ENCODE data around the gene FAM120AOS. TPM values are rescaled to one million over a fixed set of nuclear protein-coding genes. Genes with fewer than 3 reads are reported as not detected.
"Not testable (repeated sequence)": the region's sequence is repeated elsewhere in the genome, so short reads cannot be mapped to it uniquely, and the experiment has no call there.

Gene FAM120AOS
- total RNA-seq, 1 donor from 2014 or later = 27.9 TPM

DNA sequence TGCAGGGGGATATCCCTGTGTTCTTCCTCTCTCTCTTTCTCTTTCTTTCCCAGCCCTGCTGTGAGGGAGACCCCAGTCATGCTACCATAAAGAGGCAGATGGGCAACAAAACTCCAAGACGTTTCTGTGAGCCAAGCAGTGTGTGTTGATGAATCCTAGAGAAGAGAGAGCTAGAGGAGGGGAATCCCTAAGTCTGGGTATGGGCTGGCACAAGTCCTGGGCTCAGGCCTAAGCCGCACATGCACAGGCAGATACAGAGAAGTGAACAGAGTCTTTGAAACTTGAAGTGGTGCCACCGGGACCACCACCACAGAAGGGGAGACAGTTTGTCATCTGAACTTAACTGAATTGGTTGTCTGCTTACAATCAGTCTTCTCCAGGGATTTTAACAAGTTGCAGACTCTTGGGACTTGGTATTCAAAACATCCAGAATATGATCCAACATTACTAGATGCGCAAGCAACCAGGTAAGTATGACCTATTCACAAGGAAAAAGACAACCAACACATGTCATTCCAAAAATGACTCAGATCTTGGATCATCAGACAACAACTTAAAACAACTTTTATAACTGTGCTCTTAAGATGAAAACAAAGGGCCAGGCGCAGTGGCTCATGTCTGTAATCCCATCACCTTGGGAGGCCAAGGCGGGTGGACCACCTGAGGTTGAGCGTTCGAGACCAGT, 12.3 kb downstream of the FAM120AOS start:
- DNase-seq (ENCODE audit: extremely low read depth, low read depth, low spot score) = no peak

GRCh38 chr9:93439301-93439700, 14.1 kb downstream of the FAM120AOS start:
- not testable (repeated sequence) for DNase-seq (ENCODE audit: extremely low read depth, low read depth, low spot score)

DNA sequence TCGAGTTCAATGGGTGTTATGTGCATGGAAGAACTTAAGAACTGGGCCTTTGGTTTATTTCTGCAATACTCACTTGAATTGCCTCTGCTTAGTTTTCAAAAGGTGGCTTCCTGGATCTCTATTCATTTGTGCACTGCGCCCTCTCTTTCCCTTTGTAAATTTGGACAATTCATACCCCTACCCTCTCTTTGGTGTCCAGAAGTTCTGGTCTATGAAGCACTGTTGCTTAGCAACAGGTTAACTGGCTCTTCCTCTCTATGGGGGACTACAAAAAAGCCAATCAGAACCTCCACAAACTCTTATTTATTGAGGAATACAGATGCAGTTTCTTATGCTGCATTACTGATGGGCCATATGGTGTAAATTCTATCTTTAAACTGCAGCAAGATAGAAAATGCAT, 15.4 kb downstream of the FAM120AOS start:
- DNase-seq (ENCODE audit: extremely low read depth, low read depth, low spot score) = no peak

- no peak for DNase-seq (ENCODE audit: extremely low read depth, low read depth, low spot score)
Observed at GRCh38 chr9:93436655-93437407, 16.6 kb downstream of the FAM120AOS start.

- no peak for DNase-seq (ENCODE audit: extremely low read depth, low read depth, low spot score)
Observed at GRCh38 chr9:93436218-93436617, 17.2 kb downstream of the FAM120AOS start.

- DNase-seq (ENCODE audit: extremely low read depth, low read depth, low spot score) = no peak
Observed at GRCh38 chr9:93435386-93435785, 18.0 kb downstream of the FAM120AOS start.

DNA sequence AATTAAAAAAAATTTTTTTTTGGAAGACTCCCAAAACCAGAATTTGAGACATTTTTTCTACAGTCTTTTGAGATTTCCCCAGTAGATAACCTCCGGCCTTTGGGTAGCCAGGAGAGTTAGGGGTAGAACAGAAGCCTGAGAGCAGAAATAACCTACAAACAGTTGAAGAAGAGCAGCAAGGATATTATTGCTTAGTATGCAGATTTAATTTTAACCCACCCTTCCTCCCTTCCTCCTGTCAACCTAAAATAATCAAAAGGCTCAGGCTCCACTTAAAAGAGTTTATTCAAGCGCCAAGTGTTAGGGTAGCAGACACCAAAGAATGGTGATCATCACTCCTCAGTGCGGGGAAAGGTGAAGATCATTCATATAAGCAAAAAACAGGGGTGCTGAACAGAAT, 19.3 kb downstream of the FAM120AOS start:
- no peak for DNase-seq (ENCODE audit: extremely low read depth, low read depth, low spot score)

GRCh38 chr9:93432964-93433363, 20.4 kb downstream of the FAM120AOS start:
- DNase-seq (ENCODE audit: extremely low read depth, low read depth, low spot score) = no peak

DNA sequence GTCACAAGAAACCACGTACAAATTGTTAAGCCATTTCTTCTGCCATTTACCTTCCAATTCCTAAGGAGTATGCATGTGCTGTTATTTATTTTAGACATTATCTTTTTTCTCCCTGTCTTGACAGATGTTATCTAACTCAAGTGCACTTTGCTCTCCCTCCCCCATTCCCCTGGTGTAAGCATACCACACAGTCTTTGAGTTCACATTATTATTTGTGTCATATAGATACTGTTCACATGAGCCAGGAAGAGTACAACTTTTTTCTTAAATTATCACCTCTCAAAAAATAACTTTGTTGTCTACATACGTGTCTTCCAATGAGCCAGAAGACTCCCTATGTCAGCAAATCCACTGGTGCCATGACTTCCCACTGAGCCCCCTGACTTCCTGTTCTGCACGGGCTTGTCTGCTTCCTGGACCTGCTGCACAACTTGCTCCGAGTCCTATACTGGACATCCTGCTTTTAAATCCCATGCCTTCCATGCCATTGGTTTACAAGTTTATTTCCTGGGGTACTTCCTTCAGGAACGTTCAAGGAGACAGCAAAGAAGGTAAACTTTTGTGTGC, 21.8 kb downstream of the FAM120AOS start:
- DNase-seq (ENCODE audit: extremely low read depth, low read depth, low spot score) = no peak

- no peak for DNase-seq (ENCODE audit: extremely low read depth, low read depth, low spot score)
Observed at GRCh38 chr9:93427655-93428379, 25.6 kb downstream of the FAM120AOS start.

DNA sequence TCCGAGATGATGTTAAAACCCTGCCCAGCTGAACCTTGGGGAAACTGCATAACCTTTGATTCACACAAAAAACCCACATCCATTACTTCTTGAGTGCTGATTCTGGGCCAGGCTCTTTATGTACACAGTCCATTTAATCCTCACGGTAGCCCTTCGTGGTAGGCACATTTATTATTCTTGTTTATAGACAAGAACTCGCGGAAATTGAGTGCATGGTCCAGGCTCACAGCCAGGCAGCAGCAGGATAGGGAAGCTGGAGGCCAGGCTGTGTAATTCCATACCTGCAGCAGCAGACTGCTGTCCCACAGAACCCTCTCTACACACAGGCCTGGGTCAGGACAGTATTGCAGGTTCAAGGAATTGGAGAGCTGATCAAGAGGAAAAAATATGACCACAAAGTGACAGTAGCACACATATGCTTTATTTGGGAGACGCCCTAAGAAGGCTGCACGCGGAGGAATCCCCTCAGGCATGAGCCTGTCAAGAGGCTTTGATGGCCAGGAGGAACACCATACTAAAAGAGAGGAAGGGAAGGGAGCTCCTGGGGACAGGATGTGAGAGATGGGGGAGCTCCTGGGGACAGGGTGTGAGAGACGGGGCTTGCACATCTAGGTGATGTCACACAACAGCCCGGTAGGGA, 30.3 kb downstream of the FAM120AOS start:
- no peak for DNase-seq (ENCODE audit: extremely low read depth, low read depth, low spot score)

DNA sequence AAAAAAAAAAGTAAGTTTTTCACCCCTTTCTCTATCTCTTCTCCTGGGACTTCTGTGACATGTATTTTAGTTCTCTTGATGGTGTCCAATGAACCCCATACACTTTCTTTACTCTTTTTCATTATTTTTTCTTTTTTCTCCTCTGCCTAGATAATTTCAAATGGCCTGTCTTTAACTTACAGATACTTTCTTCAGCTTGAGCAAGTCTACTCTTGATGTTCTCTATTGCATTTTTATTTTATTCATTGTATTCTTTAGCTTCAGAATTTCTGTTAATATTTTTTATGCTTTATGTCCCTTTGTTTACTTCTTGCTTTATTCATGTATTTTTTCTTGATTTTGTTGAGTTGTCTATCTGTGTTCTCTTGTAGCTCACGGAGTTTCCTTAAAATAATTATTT, 34.4 kb downstream of the FAM120AOS start:
- no peak for DNase-seq (ENCODE audit: extremely low read depth, low read depth, low spot score)

DNA sequence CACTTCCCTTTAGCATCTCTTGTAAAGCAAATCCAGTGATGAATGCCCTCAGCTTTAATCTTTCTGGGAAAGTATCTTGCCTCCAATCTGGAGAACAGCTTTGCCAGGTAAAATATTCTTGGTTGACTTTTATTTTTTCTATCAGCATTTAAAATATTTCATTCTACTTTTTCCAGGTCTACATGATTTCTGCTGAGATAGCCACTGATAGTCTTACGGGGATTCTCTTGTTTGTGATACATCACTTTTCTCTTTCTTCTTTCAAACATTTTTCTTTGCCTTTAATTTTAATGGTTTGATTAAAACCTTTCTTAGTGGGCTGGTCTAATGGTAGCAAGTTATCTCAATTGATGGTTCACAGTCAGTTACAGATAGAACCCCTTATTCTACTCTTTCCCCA, 35.8 kb downstream of the FAM120AOS start:
- no peak for DNase-seq (ENCODE audit: extremely low read depth, low read depth, low spot score)

DNA sequence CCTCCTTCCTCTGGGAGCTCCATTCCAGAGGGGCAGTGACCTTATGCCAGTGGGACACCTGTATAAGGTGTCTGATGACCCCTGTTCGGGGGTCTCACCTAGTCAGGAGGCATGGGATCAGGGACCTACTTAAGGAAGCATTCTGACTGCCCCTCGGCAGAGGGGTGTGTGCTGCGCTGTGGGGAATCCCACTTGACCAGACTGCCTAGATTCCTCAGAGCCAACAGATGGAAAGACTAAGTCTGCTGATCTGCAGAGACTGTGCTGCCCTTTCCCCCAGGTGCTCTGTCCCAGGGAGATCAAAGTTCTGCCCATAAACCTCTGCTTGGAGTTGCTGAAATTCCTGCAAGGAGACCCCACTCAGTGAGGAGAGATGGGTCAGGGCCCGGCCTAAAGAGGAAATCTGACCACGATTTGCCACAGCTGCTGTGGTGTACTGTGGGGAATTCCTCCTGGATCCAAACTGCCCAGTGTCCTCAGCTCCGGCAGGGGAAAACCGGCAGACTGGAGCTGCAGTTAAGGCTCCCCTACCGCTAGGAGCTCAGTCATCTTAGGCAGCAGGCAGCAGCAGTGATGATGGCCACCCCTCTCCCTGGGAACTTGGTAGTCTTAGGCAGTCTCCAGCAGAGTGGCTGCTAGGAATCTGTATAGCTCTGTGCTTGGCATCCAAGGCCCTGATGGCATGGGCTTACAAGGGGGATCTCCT, 36.7 kb downstream of the FAM120AOS start:
- no peak for DNase-seq (ENCODE audit: extremely low read depth, low read depth, low spot score)

DNA sequence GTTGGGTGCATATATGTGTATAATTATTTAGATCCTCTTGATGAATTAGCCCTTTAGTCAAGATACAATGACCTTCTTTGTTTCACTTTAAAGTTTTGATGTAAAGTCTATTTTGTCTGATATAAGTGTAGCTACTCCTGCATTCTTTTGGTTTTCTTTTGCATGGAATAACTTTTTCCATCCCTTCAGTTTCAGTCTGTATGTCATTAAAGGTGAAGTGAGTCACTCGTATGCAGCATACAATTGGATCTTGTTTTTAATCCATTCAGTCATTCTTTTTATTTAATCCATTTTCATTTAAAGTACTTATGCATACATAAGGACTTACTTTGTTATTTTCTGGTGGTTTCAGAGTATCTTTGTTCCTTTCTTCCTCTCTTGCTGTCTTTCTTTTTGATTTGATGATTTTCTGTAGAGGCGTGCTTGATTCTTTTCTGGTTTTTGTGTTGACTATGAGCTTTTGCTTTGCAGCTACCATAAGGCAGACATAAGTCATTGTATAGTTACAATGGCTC, 38.1 kb downstream of the FAM120AOS start:
- DNase-seq (ENCODE audit: extremely low read depth, low read depth, low spot score) = no peak

- no peak for DNase-seq (ENCODE audit: extremely low read depth, low read depth, low spot score)
Observed at GRCh38 chr9:93413530-93413929, 39.9 kb downstream of the FAM120AOS start.

DNA sequence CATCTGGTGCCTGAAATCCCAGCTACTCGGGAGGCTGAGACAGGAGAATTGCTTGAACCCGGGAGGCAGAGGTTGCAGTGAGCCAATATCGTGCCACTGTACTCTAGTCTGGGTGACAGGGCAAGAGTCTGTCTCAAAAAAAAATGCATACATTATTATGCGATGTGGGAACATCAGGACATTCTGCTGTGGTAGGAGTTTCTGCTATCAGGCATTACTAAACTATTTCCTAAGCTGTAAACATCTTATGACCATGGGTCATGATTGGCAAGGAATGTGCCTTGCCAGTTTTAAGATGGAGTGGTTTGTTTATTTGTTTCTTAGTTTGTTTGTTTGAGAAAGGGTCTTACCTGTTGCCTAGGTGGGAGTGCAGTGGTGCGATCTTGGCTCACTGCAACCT, 47.0 kb downstream of the FAM120AOS start:
- no peak for DNase-seq (ENCODE audit: extremely low read depth, low read depth, low spot score)

DNA sequence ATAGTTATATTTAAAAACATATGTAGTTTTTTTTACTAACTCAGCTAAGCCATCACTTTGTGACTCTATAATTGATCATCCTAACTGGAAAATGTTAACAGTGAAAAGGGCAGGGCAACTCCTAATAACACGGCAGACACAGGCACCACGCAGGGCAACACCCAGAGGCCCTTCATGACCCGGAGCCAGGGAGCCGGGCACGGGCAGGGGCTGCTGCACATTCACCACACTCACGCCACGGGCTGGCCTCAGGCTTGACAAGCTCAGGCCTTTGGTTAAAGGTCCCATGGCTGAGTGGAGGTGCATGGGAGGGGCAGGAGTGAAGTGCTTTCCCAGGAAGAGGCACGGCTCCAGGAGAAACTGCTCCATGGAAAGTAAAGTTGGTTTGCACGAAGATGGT, 54.9 kb downstream of the FAM120AOS start:
- DNase-seq (ENCODE audit: extremely low read depth, low read depth, low spot score) = no peak

- no peak for DNase-seq (ENCODE audit: extremely low read depth, low read depth, low spot score)
Observed at GRCh38 chr9:93397661-93398373, 55.6 kb downstream of the FAM120AOS start.

Data from glomerular endothelial cell (primary cell).